ENCODE results near the gene CLSTN2.

Gene CLSTN2

DNA sequence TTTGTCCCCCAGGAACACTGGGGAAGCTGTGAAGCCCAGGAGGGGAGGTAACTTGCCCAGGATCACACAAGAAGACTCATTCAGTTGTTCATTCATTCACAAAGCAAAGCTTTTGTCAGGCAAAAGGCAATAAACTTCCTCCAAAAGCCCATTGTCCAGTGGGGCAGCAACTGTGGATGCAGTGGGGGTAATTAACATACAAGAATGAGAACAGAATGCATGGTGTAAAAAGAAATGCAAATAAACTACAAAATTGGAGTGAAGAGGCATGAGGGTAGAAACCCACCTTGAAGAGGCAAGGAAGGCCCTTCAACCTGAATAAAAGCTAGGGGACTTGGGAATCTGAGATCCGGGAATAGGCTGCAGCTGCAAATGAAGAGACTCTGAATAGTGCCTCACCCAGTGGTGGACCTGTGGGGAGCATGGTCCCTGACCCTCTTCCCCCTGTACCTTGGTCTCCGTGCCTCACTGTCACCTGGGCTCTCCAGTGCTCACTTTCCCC is 363.6 kb downstream of the CLSTN2 start:
- DNase-seq, result no peak

DNA sequence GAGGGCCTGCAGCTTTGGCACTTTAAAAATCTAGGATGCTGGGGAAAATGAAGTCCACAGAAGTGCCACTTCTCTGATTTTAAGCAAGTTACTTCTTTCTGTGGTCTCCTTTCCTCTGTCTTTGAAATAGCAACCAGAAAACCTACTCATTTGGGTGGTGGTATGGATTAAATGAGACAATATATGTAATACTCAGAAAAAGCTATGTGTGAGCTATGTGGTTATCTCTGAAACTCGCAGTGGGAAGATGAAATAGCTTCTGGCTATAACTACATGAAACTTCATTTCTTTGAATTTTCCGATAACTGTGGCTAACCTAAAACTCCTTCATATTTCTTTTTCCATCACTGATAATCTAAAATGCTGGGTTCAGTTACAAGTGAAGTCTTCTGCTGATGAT is 368.9 kb downstream of the CLSTN2 start:
- DNase-seq, result no peak

DNA sequence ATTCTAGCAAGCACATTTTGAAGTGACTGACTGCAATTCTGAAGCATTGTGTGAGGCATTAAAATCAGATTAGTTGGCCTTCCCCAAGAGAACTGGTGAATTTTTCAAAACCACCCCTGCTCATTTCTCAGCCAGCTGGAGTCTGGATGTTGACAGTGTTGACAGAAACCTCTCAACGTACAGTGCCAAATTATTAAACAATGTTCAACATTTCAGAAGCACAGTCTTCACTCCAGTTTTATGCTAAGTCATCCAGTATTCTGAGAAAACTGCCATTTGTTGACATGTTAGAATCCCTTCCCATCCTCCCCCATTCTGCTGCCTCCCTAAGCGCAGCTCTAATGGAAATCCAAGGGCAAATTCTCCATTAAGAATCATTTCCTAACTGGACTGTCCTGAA is 373.6 kb downstream of the CLSTN2 start:
- DNase-seq, result no peak

DNA sequence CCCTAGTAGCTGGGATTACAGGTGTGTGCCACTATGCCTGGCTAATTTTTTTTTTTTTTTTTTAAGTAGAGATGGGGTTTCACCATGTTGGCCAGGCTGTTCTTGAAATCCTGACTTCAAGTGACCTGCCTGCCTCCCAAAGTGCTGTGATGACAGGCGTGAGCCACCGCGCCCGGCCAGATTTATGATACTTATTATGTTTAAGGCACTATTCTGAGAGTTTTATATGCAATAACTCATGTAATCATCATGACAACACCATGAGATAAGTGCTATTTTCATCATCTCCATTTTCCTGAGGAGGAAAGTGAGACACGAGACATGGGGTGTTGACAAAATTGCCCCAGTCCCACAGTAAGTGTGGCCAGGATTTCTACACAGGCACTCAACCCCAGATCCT is 376.4 kb downstream of the CLSTN2 start:
- no peak for DNase-seq

DNA sequence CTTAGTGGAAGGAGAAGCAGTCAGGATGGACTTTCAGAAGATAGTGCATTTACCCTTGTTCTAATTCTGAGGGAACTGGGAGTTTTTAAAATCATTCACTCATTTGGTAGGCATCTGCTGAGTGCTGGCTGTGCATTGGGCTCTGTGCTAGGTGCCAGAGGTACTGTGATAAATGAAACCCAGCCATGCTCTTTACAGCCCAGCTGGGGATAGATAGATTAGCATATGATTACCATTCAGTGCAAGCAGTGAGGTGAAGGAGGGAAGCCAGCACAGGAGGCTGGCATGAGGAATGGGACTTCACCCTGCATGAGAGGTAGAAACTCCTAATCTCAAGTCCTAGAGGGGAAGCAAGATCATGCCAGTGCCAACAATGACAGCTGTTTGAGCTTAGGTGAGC is 381.0 kb downstream of the CLSTN2 start:
- DNase-seq, result no peak

DNA sequence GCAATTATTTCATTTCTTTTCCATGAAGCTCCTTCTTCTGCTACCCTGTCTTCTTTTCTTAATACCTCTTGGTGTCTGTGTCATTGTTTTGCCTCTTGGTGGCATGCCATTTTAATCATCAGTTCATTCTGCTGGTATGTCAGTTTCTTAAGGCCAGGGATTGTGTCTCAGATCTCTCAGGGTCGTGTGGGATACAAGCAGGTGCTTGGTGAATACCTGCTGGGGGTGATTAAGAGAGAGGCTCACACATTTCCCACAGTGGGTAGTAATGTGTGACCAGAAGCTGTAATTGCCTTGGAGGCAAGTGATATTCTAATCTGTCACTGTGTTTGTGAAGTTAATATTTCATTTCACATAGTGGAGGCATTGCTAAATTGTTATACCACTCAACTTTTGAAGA is 381.5 kb downstream of the CLSTN2 start:
- no peak for DNase-seq

DNA sequence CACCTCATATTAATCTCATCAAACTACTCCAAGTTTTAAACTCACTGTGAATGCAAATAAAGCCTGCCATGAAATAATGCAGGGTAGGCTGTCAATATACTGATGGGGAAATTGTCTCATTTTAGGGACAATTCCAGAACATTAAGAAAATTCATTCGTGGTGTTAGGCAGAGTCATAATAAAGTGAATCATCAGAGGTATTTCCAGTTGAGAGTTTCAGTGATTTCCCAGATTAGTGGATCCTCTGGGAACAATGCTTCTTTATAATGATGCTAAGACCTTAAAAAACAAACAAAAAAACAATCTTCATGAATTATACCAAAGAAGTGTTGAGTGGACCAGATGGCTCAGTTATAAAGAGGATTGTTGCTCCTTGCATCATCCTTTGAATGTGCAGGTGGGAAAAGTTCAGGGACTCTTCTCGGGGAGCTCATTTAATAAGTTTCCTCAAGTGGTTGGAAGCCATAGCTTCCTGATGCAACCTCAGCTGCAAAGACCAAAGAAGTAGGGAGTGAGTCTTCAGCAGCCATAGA is 381.9 kb downstream of the CLSTN2 start:
- DNase-seq, result no peak

DNA sequence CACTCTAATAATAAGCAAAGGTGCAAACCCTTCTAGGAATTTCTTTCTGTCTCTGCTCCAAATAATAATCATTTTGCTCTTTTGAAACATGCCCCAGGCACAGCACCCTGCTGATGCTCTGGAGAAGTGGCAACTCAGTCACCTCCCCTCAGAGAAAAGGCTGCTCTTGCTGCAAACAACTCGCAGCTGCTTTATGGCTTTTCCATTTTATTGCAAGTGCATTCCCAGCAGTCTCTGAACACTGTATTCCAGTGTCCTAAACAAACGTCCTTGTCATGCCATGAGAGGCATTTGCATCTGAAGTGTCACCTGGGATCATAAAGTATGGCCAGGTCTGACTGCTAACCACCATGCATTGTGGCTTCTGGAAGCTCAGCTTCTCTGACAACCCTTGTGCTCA is 384.8 kb downstream of the CLSTN2 start:
- DNase-seq, result no peak

DNA sequence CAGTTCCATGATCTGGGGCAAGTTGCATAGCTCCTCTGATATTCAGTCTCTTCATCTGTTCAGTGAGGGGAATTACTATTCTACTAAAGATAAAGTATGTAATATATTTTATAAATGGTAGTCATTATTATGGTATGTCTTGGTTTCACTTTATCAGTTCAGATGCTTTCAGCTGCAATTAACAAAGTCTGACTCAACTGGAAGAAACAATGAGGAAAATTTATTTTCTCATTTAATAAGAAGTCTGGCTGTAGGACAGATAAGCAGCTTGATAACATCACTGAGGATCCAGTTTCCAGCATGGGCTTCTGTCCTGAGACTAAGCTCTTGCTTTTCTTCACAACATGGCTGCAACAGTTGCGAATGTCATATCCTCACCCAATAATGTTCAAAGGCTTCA is 388.6 kb downstream of the CLSTN2 start:
- no peak for DNase-seq

DNA sequence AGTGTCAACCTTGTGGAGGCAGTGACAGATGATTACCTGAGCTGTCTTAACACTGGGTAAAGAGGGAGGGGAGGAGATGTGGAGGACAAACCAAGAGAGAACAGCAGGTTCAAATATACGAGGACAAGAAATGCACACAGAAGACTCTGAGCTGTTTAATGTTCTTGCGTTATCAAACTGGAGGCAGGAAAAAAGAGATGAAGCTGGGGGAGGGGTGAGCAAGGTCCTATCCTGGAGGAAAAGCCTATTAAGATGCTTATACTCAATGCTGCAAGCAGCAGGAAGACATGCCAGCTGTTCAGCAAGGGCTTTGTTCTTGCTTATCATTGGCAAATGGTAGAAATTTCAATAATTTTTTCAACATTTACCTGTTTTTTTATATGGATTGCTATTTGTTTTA is 397.1 kb downstream of the CLSTN2 start:
- no peak for DNase-seq

DNA sequence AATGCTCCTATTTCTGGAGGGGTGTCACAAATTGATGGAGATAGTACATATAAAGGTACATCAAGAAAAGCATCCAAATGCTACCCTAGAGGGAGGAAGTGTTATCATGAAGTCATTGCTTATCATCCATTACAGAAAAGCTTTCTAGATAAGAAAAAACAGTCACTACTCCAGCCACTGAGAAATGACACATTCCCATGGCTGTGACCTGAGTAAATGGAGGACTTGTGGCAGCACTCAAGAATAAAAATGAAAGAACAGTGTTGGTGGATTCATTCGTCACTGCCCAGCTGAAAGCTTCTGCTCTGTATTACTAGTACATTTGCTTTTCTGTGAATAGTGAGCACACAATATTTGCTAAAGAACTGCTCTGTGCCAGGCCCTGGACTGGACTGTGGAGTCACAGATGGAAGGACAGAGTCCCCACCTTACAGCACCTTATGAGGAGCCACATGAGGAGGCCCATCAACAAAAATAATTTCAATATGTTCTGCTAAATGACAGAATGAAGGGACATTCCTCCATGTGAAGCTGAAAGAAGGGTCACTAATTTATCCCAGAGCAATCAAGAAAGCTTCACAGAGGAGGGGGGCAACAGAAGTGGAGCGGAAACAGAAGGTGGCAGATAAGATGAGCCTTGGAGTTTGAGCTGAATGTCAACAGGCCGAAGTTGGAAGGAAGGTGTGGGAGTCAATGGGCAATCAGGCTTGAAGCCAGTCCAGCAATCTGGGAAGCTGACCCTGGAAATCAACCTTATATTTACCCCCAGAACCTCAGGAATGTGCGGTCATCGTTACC is 399.3 kb downstream of the CLSTN2 start:
- DNase-seq, result no peak

DNA sequence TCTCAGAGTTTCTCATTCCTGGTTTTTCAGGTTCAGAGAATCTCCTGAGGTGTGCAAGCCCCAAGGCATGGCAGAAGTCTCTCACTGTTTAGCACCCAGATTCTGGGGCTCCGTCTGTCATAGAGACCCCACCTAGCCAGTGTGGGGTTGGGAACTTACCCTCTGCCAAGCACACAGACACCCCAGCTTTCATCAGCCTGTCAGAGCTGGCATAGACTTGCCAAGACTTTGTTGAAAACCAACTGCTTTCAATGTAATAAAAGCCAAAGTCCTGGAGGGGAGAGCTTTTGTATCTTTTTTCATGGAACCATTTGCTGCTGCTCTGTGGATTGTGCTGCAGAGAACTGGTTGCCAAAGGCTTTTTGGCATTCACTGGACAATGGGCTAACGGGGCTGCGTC is 401.5 kb downstream of the CLSTN2 start:
- no peak for DNase-seq

DNA sequence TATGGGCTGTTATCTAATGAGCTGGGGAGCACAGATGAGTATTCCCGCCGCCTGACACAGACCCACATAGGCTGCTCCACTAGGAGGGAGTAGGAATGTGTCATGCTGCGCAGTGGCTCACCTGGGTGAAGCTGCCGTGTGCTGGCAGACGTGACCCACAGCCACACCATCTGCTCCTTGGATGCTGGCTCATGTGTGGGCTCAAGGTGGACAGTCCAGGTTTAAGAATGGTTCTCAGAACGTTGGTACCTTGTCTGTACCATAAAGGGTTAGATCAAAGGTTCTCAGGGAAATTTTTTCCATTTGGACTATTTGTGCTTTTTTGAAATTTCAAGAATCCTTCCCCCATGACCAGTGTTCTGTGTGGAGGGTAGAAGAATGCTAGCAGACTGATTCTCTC is 403.9 kb downstream of the CLSTN2 start:
- no peak for DNase-seq

DNA sequence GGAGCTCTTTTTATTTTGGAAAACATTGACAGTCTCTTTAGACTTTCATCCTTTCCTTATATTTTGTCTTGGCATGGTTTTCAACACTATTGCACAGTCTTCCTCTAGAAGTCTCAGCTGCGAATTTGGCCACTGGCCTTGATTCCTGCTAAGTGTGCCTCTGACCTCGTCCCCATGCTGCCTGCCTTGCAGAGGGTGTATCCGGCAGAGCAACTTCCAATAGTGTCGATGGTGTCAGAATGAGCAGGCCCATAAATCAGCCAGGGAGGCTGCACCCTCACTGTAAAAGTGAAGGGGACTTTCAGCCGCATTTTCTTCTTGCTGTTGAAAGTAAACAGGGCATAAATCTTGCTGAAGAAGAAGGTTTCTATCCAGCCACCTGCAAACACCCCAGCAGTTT is 406.2 kb downstream of the CLSTN2 start:
- DNase-seq, result no peak

DNA sequence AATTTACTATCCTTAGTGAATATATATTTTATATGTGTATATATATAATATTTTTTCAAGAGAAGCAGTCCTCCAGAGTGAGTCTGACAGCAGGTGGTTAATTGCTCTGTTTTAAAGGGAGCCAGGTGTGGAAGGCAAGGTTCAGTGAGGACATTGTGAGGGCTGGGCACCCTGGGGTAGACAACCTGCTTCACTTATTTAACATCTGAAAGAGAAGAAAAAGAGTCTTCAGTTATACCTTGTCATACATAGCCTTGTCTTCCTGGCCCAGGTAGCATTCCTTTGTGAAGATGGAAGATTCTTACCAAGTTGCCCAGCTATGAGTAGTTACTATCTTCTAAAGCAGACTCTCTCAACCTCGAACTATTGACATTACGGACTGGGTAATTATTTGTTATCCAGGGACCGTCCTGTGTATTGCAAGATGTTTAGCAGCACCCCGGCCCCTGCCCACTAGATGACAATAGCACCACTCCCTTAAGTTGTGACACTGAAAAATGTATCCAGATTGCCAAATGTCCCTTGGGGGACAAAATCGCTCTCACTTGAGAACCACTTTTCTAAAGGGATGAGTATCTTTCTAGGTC is 406.9 kb downstream of the CLSTN2 start:
- DNase-seq, result no peak

DNA sequence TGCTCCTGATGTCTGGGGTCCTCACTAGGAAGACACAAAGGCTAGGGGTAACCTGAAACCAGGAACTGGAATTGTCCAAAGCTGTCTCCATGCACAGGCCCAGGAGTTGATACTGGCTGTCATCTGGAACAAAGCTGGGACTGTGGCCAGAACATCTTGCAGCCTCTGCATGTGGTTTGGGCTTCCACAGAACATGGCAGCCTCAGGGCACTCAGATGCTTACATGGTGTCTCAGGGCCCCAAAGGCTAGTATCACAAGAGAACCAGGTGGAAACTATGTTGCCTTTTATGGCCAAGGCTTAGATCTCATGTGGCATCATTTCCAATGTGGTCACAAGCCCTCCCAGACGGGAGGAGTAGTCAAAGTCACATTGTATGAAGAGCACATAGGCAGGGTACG is 407.7 kb downstream of the CLSTN2 start:
- no peak for DNase-seq

DNA sequence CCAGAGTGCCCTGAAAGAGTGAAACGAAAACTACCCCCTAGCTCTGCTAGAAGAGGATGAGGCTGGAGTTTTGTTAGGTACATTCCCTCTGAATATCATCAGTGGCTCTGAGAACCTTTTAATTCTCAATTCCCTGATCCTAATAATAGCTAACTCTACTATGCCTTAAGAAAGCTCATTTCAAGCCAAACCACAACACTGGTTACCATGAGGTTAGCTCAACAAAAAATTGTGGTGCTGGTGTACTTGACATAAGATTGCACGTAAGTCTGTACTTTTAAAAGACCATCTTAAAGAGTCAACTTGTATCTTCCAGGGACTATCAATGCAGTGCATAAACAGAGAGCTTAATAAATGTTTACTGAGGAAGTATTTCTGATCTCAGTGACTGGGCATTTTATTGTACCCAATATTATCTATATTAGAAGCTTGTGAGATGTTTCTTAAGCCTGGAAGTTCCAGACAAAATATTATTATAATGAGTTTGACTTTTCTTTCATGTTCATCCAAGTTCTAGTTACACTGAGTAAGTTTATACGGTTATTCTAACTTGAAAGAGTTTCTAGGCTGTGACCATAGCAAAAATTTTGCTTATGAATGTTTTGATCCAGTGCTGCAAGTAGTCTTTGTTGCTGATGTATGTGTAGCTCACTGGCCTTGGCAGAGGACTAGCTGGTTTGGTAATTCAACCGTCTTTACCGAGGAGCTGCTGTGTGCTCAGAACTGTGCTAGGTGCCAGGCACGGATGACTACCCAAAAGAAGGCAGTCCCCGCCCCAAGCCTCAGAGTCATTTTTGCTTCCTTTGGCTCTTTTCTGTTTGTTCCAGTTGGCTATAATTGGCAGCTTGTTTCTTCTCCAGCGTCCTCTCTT is 408.5 kb downstream of the CLSTN2 start:
- no peak for DNase-seq

DNA sequence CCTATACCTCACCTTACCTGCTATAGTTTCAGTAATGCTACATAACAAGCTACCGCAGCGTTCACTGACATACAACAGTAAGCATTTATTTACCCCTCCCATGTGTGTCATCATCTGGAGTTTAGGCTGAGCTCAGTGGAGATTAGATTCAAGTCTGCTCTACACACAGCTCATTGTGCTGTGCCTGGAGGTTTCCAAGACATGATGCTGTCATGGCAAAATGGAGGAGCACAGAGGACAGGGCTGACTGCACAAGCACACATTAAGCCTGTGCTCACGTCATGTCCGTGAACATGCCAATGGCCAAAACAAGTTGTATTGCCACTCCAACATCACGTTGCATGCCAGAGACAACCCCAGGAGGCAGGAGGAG is 409.1 kb downstream of the CLSTN2 start:
- no peak for DNase-seq

DNA sequence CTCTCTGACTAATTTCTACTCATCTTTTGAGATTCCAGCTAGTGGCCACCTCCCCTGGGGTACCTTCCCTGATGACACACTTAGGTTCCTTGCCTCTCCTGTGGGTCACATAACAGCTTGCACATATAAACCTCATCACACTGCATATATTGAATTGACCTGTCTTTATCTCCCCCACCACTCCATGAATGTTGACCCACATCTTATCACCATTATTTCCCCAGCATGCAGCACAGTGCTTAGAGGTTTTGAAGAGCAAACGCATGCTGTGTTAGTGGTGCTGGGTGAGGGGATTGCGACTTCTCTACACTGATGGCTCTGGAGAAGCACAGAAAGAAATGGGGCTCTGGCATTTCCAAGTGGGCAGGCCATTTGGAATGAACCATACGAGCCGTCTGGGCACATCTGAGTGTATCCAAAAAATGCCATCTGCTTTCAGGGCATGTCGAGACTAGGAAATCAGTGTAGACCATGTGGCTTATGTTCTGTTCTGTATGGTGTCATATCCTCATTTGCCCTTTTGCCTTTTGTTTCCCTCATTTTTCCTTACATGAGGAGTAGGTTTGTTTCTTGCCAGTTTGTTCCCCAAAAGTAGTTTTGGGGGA is 409.7 kb downstream of the CLSTN2 start:
- no peak for DNase-seq

DNA sequence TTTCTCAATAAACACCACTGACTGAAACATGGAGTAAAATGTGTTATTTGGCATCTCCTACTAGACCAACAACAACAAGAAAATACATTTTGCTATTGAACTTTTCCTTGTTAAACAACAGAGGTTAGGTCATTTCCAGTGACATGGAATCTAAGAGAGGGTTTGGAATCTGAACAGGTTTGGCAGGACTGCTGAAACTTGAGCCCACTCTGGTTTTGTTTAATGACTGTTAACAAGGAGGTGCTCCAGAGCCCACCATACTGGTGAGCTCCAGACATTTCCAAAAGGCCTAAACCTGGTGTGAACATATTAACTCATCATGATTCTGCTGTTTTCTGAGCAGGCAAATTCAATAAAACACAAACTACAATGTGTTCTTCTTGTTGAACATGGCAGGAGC is 412.2 kb downstream of the CLSTN2 start:
- no peak for DNase-seq

DNA sequence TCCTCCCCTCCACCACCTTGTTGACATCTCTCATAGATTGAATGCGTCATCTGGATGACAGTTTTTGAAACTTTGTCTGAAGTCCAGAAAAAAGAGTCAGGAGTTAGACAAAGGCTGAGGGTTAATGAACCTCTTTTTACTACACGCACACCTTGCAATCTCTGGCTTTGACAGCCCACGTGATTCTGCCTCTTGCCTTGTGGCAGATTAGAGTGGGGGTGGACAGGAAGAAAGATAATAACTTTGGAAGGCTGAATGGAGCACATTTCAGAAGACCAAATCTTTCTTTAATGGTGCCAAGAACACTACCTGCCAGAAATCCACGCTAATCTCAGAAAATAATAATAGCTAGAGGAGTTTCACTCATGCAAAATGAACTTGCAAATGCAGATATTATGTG is 415.0 kb downstream of the CLSTN2 start:
- no peak for DNase-seq

DNA sequence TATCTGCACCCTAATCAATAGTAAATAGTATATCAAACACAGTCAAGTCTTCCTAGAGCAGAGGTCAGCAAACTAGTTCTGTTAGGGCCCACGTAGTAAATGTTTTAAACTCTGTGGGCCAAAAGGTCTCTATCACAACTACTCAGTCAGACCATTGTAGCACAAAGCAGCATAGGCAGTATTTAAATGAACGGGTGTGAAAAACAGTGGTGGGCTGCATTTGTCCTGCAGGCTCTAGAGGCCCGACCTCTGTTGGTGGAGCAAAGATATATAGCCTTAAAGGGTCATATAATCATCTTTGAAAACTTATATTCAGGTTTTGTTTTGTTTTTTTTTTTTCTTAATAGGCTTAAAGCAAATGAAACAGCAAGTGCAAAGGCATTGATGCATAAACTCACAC is 416.5 kb downstream of the CLSTN2 start:
- no peak for DNase-seq

DNA sequence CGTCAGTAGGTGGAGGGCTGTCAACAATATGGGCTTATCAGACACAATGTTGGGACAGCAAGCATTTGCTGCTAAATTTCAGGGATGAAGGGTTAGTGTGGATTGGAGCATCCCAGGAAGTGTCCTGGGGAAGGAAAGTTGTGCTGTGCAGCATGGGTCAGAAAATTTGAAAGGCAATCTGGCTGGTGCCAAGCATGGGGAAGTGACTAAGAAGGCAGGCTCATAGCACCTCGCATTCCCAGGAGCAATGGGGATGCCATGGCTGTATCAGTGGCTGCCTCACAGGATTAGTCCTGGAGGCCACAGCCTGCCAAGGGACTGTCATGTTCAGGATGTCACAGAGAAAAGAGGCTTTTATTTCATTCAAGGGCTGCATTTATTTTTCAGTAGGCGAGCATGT is 420.5 kb downstream of the CLSTN2 start:
- no peak for DNase-seq
